ENCODE results near the gene LCNL1.

DNA sequence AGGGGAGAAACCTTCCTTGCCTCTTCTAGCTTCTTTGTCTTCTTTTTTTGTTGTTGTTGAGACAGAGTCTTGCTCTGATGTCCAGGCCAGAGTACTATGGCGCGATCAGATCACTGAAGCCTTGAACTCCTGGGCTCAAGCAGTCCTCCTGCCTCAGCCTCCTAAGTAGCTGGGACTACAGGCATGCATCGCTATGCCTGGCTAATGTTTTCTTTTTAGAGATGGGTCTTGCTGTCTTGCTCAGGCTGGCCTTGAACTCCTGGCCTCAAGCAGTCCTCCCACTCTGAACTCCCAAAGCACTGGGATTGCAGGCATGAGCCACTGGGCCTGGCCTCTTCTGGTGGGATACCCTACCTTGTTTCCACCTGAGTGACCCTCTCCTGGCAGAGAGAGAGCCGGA lies 6.1 kb downstream of the LCNL1 start:
- TF ChIP-seq, protein P1, sequence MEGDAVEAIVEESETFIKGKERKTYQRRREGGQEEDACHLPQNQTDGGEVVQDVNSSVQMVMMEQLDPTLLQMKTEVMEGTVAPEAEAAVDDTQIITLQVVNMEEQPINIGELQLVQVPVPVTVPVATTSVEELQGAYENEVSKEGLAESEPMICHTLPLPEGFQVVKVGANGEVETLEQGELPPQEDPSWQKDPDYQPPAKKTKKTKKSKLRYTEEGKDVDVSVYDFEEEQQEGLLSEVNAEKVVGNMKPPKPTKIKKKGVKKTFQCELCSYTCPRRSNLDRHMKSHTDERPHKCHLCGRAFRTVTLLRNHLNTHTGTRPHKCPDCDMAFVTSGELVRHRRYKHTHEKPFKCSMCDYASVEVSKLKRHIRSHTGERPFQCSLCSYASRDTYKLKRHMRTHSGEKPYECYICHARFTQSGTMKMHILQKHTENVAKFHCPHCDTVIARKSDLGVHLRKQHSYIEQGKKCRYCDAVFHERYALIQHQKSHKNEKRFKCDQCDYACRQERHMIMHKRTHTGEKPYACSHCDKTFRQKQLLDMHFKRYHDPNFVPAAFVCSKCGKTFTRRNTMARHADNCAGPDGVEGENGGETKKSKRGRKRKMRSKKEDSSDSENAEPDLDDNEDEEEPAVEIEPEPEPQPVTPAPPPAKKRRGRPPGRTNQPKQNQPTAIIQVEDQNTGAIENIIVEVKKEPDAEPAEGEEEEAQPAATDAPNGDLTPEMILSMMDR (IDR thresholded peaks at IDR 0.05), result no peak
- TF ChIP-seq POLR2A (IDR thresholded peaks at IDR 0.05), result no peak

Measured in Peyer's patch (tissue), 4 donors.